Mesothelial cell of epicardium (in vitro differentiated cells): ENCODE data around the gene RABGGTA. TPM values are rescaled to one million over a fixed set of nuclear protein-coding genes. Genes with fewer than 3 reads are reported as not detected.

Experiments
- DNase-seq, 2 experiments: peaks; one replicate each; pipeline ENCODE4 v3.0.0; 2021; ENCODE audit warnings: low spot score in 2 of 2; ENCODE audit not compliant: unreplicated experiment in 2 of 2
- H3K27ac Mint-ChIP-seq: 2 replicates; pipeline ENCODE4 v1.8.0; 2021; ENCODE audit warnings: mixed read lengths
- H3K27me3 Mint-ChIP-seq: 2 replicates; pipeline ENCODE4 v1.8.0; 2021; ENCODE audit warnings: low read depth, mixed read lengths
- H3K36me3 Mint-ChIP-seq: 2 replicates; pipeline ENCODE4 v1.8.0; 2021; ENCODE audit warnings: mixed read lengths
- H3K4me1 Mint-ChIP-seq: 2 replicates; pipeline ENCODE4 v1.8.0; 2021; ENCODE audit warnings: mixed read lengths
- H3K4me3 Mint-ChIP-seq: 2 replicates; pipeline ENCODE4 v1.8.0; 2021; ENCODE audit warnings: mild to moderate bottlenecking, moderate library complexity, mixed read lengths
- H3K9me3 Mint-ChIP-seq: 2 replicates; pipeline ENCODE4 v1.8.0; 2021; ENCODE audit warnings: mixed read lengths
- CTCF ChIP-seq: fragments of 200-600 bp; sonication (generic); IDR thresholded peaks from one replicate; pipeline ENCODE4 v1.5.0; 2021; ENCODE audit warnings: antibody characterized with exemption; ENCODE audit not compliant: unreplicated experiment
- total RNA-seq: library from RNA; stranded (reverse); gene quantifications from 3 replicates; pipeline ENCODE4 v1.2.1, GENCODE V29; 2021

The RABGGTA gene
- total RNA-seq, 1 donor from 2014 or later, result 28.7 TPM

DNA sequence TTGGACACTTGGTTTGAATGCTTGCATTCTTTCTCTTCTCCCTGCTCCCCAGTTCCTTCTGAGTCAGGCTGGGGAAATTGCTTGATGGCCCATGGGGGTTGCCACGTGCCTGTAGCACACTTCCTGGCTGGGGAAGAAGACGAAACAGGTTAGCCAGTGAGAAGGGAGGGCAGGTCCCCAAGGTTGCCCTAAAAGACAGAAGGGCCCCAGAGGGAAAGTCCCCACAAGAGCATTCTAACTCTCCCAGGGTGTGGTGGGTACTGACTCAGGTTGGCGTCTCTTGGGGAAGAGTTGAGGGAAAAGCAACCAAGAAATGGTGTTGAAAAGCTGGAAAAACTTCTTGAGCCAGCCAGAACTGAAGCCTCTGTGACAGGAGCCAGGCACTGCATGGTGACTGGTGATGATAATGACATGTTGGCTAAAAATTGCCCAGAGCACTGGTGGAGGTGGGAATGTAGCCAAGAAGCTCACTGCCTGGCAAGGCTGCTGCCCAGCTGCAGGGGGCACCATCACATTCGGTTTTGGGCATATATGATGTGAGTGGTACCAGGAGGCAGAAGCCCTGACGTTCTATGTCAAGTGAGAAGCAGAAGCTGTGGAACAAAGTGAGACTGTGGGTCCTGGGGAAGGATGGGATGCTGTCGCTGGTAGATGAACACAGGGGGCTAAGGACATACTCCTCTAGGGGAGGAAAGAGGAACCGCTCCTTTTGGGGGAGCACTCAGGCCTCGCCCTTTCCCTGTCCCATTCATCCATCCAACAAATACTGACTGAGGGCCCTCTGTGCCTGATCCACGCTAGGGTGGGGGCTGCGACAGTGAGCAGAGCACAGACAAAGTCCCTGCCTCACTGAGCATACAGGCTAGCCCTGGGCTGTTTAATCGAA lies 8.1 kb upstream of the RABGGTA start:
- Mint-ChIP-seq H3K27me3 (no peaks in the 10 kb centered on the region), H3K4me3 (no peak overlapping the region), H3K4me1 (peaks cover 12% of the 10 kb centered on the region), H3K9me3 (no peaks in the 10 kb centered on the region), H3K36me3 (no peaks in the 10 kb centered on the region), H3K27ac (no peak overlapping the region)
- no peak for TF ChIP-seq CTCF
- DNase-seq, result no peak

GRCh38 chr14:24278424-24278823 lies 7.0 kb upstream of the RABGGTA start:
- Mint-ChIP-seq H3K36me3 (no peaks in the 10 kb centered on the region), H3K9me3 (no peaks in the 10 kb centered on the region), H3K4me1 (peaks cover 13% of the 10 kb centered on the region), H3K27me3 (no peaks in the 10 kb centered on the region), H3K27ac (no peak overlapping the region), H3K4me3 (no peak overlapping the region)
- no peak for TF ChIP-seq CTCF
- no peak for DNase-seq

DNA sequence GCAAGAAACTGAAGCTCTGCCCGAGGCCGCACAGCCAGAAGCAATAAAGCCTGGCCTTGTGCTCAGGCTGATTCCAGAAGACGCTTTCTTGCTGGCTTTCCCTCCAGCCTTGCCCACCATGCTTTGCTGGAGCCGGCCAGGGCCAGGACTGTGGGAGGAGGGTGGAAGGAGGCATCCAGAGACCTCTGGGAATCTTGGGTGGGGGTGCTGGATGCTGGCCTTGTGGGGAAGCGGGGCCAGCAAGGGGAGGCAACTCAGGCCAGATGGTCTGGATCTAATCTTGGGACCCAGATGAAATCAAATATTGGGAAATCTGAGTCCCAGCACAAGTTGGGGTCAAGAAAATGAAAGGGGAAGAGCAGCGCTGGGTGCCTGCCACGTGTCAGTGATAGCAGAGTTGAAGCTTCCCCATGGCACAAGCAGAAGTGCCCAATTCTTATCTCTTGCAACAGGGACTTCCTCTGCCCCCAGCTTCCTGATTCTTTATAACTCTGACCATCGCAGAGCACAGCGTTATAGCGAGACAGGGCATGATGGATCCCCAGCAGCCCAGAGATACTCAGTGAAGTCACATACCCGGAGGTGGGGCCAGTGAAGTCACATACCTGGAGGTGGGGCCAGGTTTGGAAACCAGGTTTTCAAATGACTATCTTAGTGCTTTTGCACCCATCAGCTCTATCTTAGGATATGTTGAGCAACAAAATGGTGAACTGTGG lies 6.4 kb upstream of the RABGGTA start:
- TF ChIP-seq CTCF, result no peak
- Mint-ChIP-seq H3K9me3 (no peaks in the 10 kb centered on the region), H3K27me3 (no peaks in the 10 kb centered on the region), H3K4me3 (no peak overlapping the region), H3K36me3 (no peaks in the 10 kb centered on the region), H3K27ac (no peak overlapping the region), H3K4me1 (peaks cover 9% of the 10 kb centered on the region)
- no peak for DNase-seq

GRCh38 chr14:24277071-24277470 lies 5.7 kb upstream of the RABGGTA start:
- Mint-ChIP-seq H3K4me1 (peaks cover 15% of the 10 kb centered on the region), H3K4me3 (no peak overlapping the region), H3K27me3 (no peaks in the 10 kb centered on the region), H3K36me3 (no peaks in the 10 kb centered on the region), H3K9me3 (no peaks in the 10 kb centered on the region), H3K27ac (no peak overlapping the region)
- no peak for DNase-seq
- no peak for TF ChIP-seq CTCF

DNA sequence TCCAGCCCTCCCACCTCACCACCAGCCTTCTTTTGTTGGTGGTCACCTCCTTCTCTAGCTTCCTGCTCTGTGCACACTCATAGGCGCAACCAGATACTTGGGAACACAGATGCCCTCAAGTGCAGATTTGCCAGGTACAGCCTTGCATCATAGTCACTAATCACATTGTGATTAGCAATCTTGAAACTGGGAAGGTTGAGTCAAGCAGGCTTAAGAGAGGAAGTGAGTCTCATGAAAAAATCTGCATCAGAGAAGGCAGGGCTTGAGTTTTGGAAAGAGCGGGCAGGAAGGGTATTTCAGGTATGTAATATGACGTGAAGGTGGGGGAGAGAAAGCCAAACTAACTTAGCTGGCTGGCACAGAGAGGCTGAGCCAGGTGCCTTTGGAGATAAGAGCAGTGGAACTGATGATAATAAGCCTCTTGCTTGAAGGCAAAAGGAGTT lies 2.7 kb upstream of the RABGGTA start:
- Mint-ChIP-seq H3K36me3 (no peaks in the 10 kb centered on the region), H3K27ac (peak overlapping the region; percentile 64), H3K9me3 (no peaks in the 10 kb centered on the region), H3K4me1 (peaks cover 24% of the 10 kb centered on the region), H3K27me3 (no peaks in the 10 kb centered on the region), H3K4me3 (no peak overlapping the region)
- DNase-seq, result no peak
- TF ChIP-seq CTCF, result no peak
